B cell (primary cell): ENCODE data around the gene TMEM119. TPM values are rescaled to one million over a fixed set of nuclear protein-coding genes. Genes with fewer than 3 reads are reported as not detected.

ENCODE experiments used
- ATAC-seq: fragments of 200-7000 bp; cut with Tn5 transposase; one replicate; pipeline ENCODE4 v1.10.0; 2021; ENCODE audit warnings: low read depth, mild to moderate bottlenecking, moderate number of reproducible peaks, moderate library complexity
- CTCF ChIA-PET: fragments of 350-600 bp; sonication (Branson Sonifier 250); formaldehyde crosslinking; loops from one replicate; lab custom pipeline; 2021; ENCODE audit warnings: antibody characterized with exemption, inconsistent platforms; lab: Charles Lee
- POLR2A ChIA-PET: fragments of 350-600 bp; sonication (Branson Sonifier 250); formaldehyde crosslinking; loops from one replicate; lab custom pipeline; 2021; ENCODE audit warnings: antibody characterized with exemption; lab: Charles Lee
- DNase-seq: peaks from one replicate; pipeline ENCODE4 v3.0.0; 2013
- H2AFZ ChIP-seq: 2 replicates; pipeline ENCODE4 v1.6.1; 2012; ENCODE audit warnings: mild to moderate bottlenecking, low read depth, low read length; ENCODE audit not compliant: insufficient read depth, poor library complexity, severe bottlenecking
- H3K27ac ChIP-seq, 2 donors: 1 replicate in 1 of 2; 2 replicates in 1 of 2; pipeline ENCODE4 v1.5.1; 2012 to 2013; ENCODE audit warnings: low read length in 2 of 2, mild to moderate bottlenecking in 2 of 2, moderate library complexity in 1 of 2
- H3K27me3 ChIP-seq, 4 experiments: fragments of 200-600 bp in 1 of 4; sonication (generic) in 1 of 4; replicated peaks in 1 of 4; 1 replicate in 2 of 4; 2 replicates in 2 of 4; pipeline versions ENCODE4 v1.6.1 to v1.7.0; 2013 to 2016; ENCODE audit warnings: low read length in 3 of 4, mild to moderate bottlenecking in 2 of 4, mixed read lengths in 1 of 4, moderate library complexity in 1 of 4; ENCODE audit not compliant: insufficient read depth in 4 of 4, control insufficient read depth in 3 of 4; ENCODE audit errors: control extremely low read depth in 1 of 4
- H3K36me3 ChIP-seq, 2 experiments: replicated peaks in 1 of 2; 1 replicate in 1 of 2; 2 replicates in 1 of 2; pipeline versions ENCODE4 v1.6.1 to v1.7.1; 2013; ENCODE audit warnings: low read length in 1 of 2; ENCODE audit not compliant: insufficient read depth in 2 of 2, control insufficient read depth in 1 of 2; ENCODE audit errors: control extremely low read depth in 1 of 2, extremely low read depth in 1 of 2
- H3K4me1 ChIP-seq, 2 donors: fragments of 200-600 bp in 1 of 2; sonication (generic) in 1 of 2; 1 replicate in 1 of 2; 2 replicates in 1 of 2; pipeline versions ENCODE4 v1.5.1 to v1.6.1; 2013 to 2017; ENCODE audit warnings: low read length in 2 of 2; ENCODE audit not compliant: control insufficient read depth in 2 of 2, insufficient read depth in 2 of 2
- H3K4me2 ChIP-seq: replicated peaks from 2 replicates; pipeline ENCODE3; 2012; ENCODE audit warnings: mild to moderate bottlenecking, low read depth, low read length; ENCODE audit not compliant: poor library complexity, severe bottlenecking
- H3K4me3 ChIP-seq, 5 experiments: fragments of 200-600 bp in 1 of 5; sonication (generic) in 1 of 5; 1 replicate in 3 of 5; 2 replicates in 2 of 5; pipeline versions ENCODE4 v1.5.1 to v1.7.0; 2011 to 2016; ENCODE audit warnings: low read length in 4 of 5, mild to moderate bottlenecking in 4 of 5, low read depth in 2 of 5, control low read depth in 1 of 5, moderate library complexity in 1 of 5; ENCODE audit not compliant: insufficient read depth in 1 of 5; ENCODE audit errors: control extremely low read depth in 1 of 5, extremely low read depth in 1 of 5
- H3K79me2 ChIP-seq: fragments of 200-600 bp; sonication (generic); one replicate; pipeline ENCODE4 v1.6.0; 2016; ENCODE audit warnings: low read length; ENCODE audit not compliant: control insufficient read depth, insufficient read depth
- H3K9ac ChIP-seq: fragments of 200-600 bp; sonication (generic); 2 replicates; pipeline ENCODE4 v1.6.1; 2017; ENCODE audit warnings: mild to moderate bottlenecking, low read length, moderate library complexity
- H3K9me3 ChIP-seq, 3 donors: one replicate each; pipeline versions ENCODE4 v1.6.1 to v1.7.1; 2013; ENCODE audit warnings: low read length in 2 of 3; ENCODE audit not compliant: control insufficient read depth in 2 of 3, insufficient read depth in 1 of 3; ENCODE audit errors: control extremely low read depth in 1 of 3
- H4K20me1 ChIP-seq: 2 replicates; pipeline ENCODE4 v1.6.0; 2012; ENCODE audit warnings: mild to moderate bottlenecking, low read length; ENCODE audit not compliant: insufficient read depth, control insufficient read depth, poor library complexity, severe bottlenecking
- H3K27ac Mint-ChIP-seq: one replicate; pipeline ENCODE4 v1.8.0; 2021; ENCODE audit warnings: mixed read lengths
- H3K27me3 Mint-ChIP-seq: one replicate; pipeline ENCODE4 v1.8.0; 2021; ENCODE audit warnings: mixed read lengths
- H3K4me1 Mint-ChIP-seq: one replicate; pipeline ENCODE4 v1.8.0; 2021; ENCODE audit warnings: mixed read lengths
- H3K4me3 Mint-ChIP-seq: one replicate; pipeline ENCODE4 v1.8.0; 2021; ENCODE audit warnings: mixed read lengths
- H3K9me3 Mint-ChIP-seq: one replicate; pipeline ENCODE4 v1.8.0; 2022; ENCODE audit warnings: mixed read lengths; ENCODE audit not compliant: insufficient read depth
- CTCF ChIP-seq: fragments of 200-600 bp; IDR thresholded peaks from one replicate; pipeline ENCODE4 v1.8.0; 2022; ENCODE audit warnings: antibody characterized with exemption, mild to moderate bottlenecking
- EZH2 ChIP-seq: IDR thresholded peaks from 2 replicates; pipeline ENCODE4 v1.6.1; 2012; ENCODE audit warnings: borderline replicate concordance, low read depth, mild to moderate bottlenecking, moderate library complexity, low read length; ENCODE audit not compliant: insufficient read depth, poor library complexity, severe bottlenecking
- WGBS: methylation state at CpG from one replicate; pipeline ENCODE4 v1.1.5; 2013; ENCODE audit warnings: missing lambda C conversion rate; ENCODE audit not compliant: insufficient coverage; 5-methylcytosine and 5-hydroxymethylcytosine counted together
- intact Hi-C: fragments of 100-400 bp; cut with micrococcal nuclease; formaldehyde crosslinking; loops from one replicate; pipeline ENCODE4 v1.10.0; 2022
- polyA plus RNA-seq: library from polyadenylated mRNA; depleted of rRNA; stranded (reverse); fragments of >200 nt; gene quantifications from 2 replicates; pipeline ENCODE4 v1.2.3, GENCODE V29; 2012
- total RNA-seq, 2 donors: library from RNA; stranded (reverse); fragments of 120-200 nt in 1 of 2; gene quantifications; 1 replicate in 1 of 2; 2 replicates in 1 of 2; pipeline versions ENCODE4 v1.2.3 to v1.2.4, GENCODE V29; 2013 to 2022

TMEM119 gene
- total and polyA plus RNA-seq, 2 donors (not counting 1 experiment from before 2014, with no cell fraction given): 0.25 TPM; not detected in 1

GRCh38 chr12:108629824-108630476 lies 32.1 kb upstream of the TMEM119 start:
- CTCF ChIA-PET: interaction anchor here (0.6 to 17.3 kb wide), 5 partner anchors 10 to 173 kb away, joined by 3 to 431 read pairs (median 3); partner anchors contain the start of genes ISCU and SART3
- peak overlapping the region; percentile 40 for H3K4me3 Mint-ChIP-seq
- POLR2A ChIA-PET: interaction anchor here (0.8 to 14.8 kb wide), 4 partner anchors 8 to 62 kb away, joined by 3 to 133 read pairs (median 10); no protein-coding TSS in a partner anchor
- H3K4me1 Mint-ChIP-seq: peaks cover 78% of the 10 kb centered on the region
- H3K9me3 Mint-ChIP-seq: no peaks in the 10 kb centered on the region
- Histone ChIP-seq H3K36me3 (no peaks in the 10 kb centered on the region), H3K27ac (peak overlapping the region in 1 of 2 donors; percentile 70), H3K4me3 (peak overlapping the region in 1 of 5 experiments; percentile 16), H3K79me2 (peaks cover 26% of the 10 kb centered on the region), H4K20me1 (no peaks in the 10 kb centered on the region), H3K9ac (no peak overlapping the region), H2AFZ (no peak overlapping the region), H3K27me3 (no peaks in the 10 kb centered on the region), H3K9me3 (peaks cover 0 to 8% (median 4%) of the 10 kb centered on the region in 3 donors), H3K4me2 (peak overlapping the region; percentile 29), H3K4me1 (peaks cover 68 to 83% of the 10 kb centered on the region in 2 donors)
- H3K27me3 Mint-ChIP-seq: no peaks in the 10 kb centered on the region
- ATAC-seq: no peak
- peak; percentile 38 for DNase-seq
- intact Hi-C loops: loop anchor here (10.0 kb wide), 2 partner anchors 465 to 515 kb away; partner anchors contain the start of genes ALKBH2 and UNG
- 85% methylated on average over 17 of the region's 17 CpGs for WGBS
- peak overlapping the region; percentile 86 for H3K27ac Mint-ChIP-seq
- TF ChIP-seq CTCF: no peak
- TF ChIP-seq EZH2: no peak

- ATAC-seq: no peak
Observed at GRCh38 chr12:108629151-108629550, 31.3 kb upstream of the TMEM119 start.

More at GRCh38 chr12:108629151-108629550, 31.3 kb upstream of the TMEM119 start:
- DNase-seq: peak; percentile 21
- intact Hi-C loops: no loop called here
- Mint-ChIP-seq H3K4me1 (peaks cover 73% of the 10 kb centered on the region), H3K27ac (peak overlapping the region; percentile 87), H3K4me3 (no peak overlapping the region), H3K9me3 (no peaks in the 10 kb centered on the region), H3K27me3 (no peaks in the 10 kb centered on the region)
- Histone ChIP-seq H3K27ac (peak overlapping the region; percentile 36 to 70), H3K4me1 (peaks cover 60 to 75% of the 10 kb centered on the region in 2 donors), H4K20me1 (no peaks in the 10 kb centered on the region), H3K4me3 (peak overlapping the region in 1 of 5 experiments; percentile 36), H3K4me2 (peak overlapping the region; percentile 59), H3K27me3 (no peaks in the 10 kb centered on the region), H2AFZ (peak overlapping the region; percentile 40), H3K79me2 (peaks cover 26% of the 10 kb centered on the region), H3K9ac (no peak overlapping the region), H3K9me3 (peaks cover 0 to 8% (median 4%) of the 10 kb centered on the region in 3 donors), H3K36me3 (no peaks in the 10 kb centered on the region)
- TF ChIP-seq EZH2: no peak
- no peak for TF ChIP-seq CTCF
- CTCF ChIA-PET: interaction anchor here (11.4 to 17.3 kb wide), 2 partner anchors 12 to 62 kb away, joined by 200 to 431 read pairs; partner anchors contain the start of genes ISCU and SART3
- WGBS: 83% methylated on average over 2 of the region's 5 CpGs
- POLR2A ChIA-PET: interaction anchor here (1.3 to 14.8 kb wide), 2 partner anchors 9 to 12 kb away, joined by 3 to 133 read pairs; no protein-coding TSS in a partner anchor
